Measurements from ENCODE around the gene VPS13A. TPM values are rescaled to one million over a fixed set of nuclear protein-coding genes. Genes with fewer than 3 reads are reported as not detected.

The VPS13A gene
- total RNA-seq, 1 donor from 2014 or later: 13.2 TPM

- no peak overlapping the region for H3K4me3 ChIP-seq (ENCODE audit: low read depth, low read length)
- peak; percentile 75 for DNase-seq (ENCODE audit: low read depth)
- TF ChIP-seq, protein P1, sequence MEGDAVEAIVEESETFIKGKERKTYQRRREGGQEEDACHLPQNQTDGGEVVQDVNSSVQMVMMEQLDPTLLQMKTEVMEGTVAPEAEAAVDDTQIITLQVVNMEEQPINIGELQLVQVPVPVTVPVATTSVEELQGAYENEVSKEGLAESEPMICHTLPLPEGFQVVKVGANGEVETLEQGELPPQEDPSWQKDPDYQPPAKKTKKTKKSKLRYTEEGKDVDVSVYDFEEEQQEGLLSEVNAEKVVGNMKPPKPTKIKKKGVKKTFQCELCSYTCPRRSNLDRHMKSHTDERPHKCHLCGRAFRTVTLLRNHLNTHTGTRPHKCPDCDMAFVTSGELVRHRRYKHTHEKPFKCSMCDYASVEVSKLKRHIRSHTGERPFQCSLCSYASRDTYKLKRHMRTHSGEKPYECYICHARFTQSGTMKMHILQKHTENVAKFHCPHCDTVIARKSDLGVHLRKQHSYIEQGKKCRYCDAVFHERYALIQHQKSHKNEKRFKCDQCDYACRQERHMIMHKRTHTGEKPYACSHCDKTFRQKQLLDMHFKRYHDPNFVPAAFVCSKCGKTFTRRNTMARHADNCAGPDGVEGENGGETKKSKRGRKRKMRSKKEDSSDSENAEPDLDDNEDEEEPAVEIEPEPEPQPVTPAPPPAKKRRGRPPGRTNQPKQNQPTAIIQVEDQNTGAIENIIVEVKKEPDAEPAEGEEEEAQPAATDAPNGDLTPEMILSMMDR (conservative IDR thresholded peaks at IDR 0.05; ENCODE audit: low read depth, low read length): no peak
Measured at GRCh38 chr9:77163884-77164283, 13.4 kb upstream of the VPS13A start.

DNA sequence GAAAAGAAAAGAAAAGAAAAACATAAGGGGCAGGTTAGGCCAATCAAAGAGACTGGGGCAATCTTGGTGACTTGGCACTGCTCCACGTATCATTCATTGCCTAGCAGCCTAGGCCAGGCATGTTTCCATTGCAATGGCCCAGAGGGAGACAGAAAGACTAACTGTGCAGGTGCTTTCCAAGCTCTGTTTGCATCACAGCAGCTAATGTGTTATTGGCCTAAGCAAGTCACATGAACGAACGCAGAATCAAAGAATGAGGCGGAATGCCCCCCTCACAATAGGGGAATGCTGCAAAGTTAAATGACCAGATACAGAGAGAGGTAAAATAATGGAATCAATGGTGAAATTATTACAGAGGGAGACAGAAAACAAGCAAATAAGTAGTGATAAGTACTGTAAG lies 11.1 kb upstream of the VPS13A start:
- TF ChIP-seq, protein P1 (conservative IDR thresholded peaks at IDR 0.05; ENCODE audit: low read depth, low read length): no peak
- DNase-seq (ENCODE audit: low read depth): no peak
- H3K4me3 ChIP-seq (ENCODE audit: low read depth, low read length): no peak overlapping the region

DNA sequence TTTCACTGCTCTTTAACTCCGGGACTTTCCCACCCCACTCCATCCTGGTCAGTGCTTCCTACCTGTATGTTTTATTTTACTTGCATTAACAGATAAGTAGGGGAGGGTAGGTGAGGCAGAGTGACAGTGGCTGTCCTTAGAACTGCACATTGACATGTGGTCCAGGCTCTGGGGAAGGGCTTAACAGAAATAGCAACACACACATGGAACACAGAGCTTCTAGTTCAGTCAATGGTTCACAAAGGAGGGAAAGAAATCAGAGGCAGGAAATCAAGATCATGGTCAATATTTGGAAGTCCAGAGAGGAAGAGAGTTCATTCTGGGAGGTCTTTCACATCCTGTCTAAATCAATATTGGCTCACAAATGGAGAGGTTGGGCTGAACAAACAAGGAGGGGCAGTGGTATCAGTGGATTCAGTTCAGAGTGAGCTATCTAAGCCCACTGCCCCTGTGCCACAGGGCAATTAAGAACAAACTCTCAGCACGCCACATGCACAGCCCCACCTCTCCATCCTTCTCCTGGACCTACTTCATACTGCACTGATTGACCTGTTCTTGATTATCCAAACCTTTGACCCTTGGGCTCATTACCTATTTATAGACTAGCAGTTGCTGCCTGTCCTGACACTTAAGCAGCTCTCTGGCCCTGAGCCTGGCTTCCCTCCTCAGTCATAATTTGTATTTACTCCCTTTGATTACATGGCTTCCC lies 6.2 kb upstream of the VPS13A start:
- H3K4me3 ChIP-seq (ENCODE audit: low read depth, low read length): no peak overlapping the region
- TF ChIP-seq, protein P1 (conservative IDR thresholded peaks at IDR 0.05; ENCODE audit: low read depth, low read length): no peak
- no peak for DNase-seq (ENCODE audit: low read depth)

DNA sequence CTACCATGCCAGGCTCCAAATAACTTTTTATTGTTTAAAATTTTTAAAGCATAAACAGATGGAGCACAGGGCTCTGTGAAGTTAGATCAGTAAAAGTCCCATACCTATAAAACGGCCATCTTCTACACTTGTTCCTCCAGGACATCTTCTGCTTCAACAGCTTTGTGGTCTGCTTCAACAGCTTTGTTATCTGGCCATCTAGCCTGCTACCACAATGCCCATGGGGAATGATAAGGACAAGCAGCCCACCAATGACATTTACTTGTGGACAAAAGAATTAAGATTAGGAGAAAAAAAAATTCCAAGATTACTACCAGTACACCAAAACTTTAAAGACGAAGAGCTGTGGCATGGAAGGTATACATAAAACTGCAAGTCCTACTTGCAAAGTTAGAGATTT lies 2.2 kb upstream of the VPS13A start:
- DNase-seq (ENCODE audit: low read depth): no peak
- no peak overlapping the region for H3K4me3 ChIP-seq (ENCODE audit: low read depth, low read length)
- TF ChIP-seq, protein P1 (conservative IDR thresholded peaks at IDR 0.05; ENCODE audit: low read depth, low read length): no peak

GRCh38 chr9:77176106-77176505 lies 1.2 kb upstream of the VPS13A start:
- H3K4me3 ChIP-seq (ENCODE audit: low read depth, low read length): no peak overlapping the region
- TF ChIP-seq, protein P1 (conservative IDR thresholded peaks at IDR 0.05; ENCODE audit: low read depth, low read length): no peak
- DNase-seq (ENCODE audit: low read depth): no peak

DNA sequence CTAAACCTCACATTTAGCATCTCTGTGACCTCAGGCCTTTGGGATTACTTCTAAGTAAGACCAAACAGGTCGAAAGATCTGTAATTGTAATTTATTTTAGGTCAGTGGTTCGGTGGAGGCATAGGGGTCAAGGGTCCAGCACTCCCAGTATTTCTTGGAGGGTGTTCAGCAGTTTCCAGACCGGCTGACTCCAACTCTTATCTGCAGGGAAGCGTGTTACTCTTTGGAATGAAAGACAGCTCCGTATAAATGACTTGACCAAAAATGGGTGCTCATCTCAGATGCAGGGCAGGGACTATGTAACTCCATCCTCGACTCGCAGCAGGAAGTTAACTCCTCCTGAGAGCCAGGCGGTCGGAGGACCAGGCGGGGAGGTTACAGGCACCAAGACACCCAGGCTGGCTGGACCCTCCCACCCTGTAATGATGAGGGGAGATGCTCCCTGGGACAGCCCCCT lies 620 bp upstream of the VPS13A start:
- no peak for DNase-seq (ENCODE audit: low read depth)
- H3K4me3 ChIP-seq (ENCODE audit: low read depth, low read length): peak overlapping the region; percentile 78
- TF ChIP-seq, protein P1 (conservative IDR thresholded peaks at IDR 0.05; ENCODE audit: low read depth, low read length): no peak
